Activated CD8-positive, alpha-beta memory T cell treated with anti-CD3 and anti-CD28 coated beads for 1 hour (primary cell): ENCODE results near the gene FAM135A.
A peak's percentile ranks its signal among the peaks of the same experiment; 100 is the strongest.
"Not testable (repeated sequence)": the region's sequence is repeated elsewhere in the genome, so short reads cannot be mapped to it uniquely, and the experiment has no call there.

Experiments used
- DNase-seq, 2 donors: peaks; one replicate each; pipeline ENCODE4 v3.0.0-alpha.2; 2020; ENCODE audit warnings: low read depth in 1 of 2; ENCODE audit errors: extremely low read depth in 1 of 2

The FAM135A gene

DNA sequence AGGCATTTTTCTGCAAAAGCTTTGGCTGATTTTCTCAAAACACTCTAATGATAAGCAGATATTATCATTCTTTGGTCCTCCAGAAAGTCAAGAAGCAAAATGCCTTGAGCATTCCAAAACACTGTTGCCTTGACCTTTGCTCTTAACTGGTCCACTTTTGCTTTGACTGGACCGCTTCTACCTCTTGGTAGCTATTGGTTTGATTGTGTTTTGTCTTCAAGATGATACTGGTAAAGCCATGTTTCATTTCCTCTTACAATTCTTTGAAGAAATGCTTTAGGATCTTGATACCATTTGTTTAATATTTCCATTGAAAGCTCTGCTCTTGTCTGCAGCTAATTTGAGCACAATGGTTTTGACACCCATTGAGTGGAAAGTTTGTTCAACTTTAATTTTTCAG lies 117.8 kb downstream of the FAM135A start:
- no peak for DNase-seq

DNA sequence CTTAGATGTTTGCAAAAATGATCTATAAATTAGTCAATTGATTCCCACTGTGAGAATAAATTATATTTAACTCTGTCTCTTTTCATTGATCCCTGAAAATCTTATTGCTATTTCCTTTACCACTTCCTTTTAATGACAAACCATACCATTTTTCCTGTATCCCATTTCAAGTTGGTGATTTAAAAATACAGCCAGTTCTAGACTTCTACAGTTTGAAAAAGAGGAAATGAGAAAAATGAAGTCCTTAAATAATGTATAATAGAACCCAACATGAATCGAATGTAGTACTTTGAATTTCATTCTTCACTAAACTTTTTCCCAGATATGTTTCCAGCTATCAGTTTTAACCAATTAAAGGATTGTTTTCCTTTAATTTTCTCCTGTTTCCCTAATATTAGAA lies 124.0 kb downstream of the FAM135A start:
- no peak for DNase-seq

DNA sequence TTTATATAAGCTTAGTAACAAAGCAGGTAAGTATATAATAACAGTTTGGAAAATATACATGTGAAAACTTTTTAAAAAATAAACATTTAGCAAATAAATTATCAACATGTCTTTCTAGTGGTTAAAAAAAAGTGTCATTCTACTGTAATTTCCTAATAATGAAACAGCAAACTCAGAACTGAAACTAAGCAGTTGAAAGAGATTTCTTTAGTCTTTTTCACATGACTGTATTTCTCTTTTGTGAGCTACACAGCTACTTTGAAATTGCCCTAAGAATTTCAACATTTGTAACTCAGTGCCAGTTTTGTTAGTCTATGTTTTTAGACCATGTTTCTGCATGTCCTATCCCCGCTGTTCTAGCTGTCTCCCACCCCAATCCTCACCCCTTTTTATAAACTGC lies 125.1 kb downstream of the FAM135A start:
- DNase-seq: no peak

DNA sequence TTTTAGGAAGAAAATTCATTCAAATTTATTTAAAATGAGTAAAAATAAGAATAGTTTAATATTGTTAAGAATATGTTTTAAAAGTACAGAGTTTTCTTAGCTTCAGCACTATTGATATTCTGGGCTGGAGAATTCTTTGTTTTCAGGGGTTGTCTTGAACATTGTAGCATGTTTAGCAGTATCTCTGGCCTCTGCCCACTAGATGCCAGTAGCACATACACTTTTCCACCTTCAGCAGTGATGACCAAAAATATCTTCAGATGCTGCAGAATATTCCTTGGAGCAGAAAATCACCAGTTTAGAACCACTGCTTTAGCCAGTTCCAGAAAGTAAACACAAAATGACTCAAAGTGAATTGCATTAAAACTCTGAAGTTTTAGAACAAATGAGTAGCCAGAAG lies 134.0 kb downstream of the FAM135A start:
- no peak for DNase-seq

DNA sequence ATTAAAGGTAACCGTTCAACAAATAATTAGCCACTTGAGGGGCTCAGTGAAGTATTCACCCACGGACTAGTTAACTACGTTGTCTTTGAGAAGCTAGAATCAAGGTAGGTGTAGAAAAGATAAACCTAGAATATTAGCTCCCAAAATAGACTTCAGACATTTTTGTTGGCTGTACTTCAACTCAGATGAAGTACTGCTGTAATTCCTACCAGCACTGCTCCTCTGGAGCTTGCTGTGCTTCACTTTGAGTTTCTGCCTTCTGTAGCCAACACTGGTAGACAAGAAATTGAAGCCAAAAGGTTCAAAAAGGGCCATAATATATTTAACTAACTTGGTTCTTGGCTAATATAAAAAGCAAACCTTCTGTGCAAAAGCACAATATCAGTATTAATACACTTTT lies 134.6 kb downstream of the FAM135A start:
- no peak for DNase-seq

DNA sequence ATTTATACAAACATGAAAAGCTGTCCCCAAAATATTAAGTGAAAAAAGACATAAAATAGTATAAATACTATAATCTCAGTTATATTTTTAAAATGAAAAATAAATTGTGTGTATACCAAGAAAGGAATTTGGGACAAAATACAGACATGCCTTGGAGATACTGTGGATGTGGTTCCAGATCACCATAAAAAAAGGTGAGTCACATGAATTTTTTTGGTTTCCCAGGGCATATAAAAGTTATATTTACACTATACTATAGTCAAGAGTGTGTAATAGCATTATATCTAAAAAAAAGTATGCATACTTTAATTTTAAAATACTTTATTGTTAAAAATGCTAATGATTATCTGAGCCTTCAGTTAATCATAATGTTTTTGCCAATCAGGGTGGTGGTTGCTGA lies 136.0 kb downstream of the FAM135A start:
- DNase-seq: no peak

DNA sequence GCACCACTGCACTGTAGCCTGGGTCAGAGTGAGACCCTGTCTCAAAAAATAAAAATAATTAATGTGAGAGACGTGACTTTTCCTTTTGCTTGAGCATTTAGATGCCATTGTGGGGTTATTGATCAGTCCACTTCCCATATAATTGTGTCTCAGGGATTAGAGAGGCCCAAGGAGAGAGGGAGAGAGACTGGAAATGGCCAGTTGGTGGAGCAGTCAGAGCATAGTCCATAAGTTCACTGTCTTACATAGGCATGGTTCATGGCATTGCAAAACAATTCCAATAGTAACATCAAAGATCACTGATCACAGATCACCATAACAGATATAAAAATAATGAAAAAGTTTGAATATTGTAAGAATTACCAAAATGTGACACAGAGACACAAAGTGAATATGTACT lies 138.3 kb downstream of the FAM135A start:
- DNase-seq: no peak

DNA sequence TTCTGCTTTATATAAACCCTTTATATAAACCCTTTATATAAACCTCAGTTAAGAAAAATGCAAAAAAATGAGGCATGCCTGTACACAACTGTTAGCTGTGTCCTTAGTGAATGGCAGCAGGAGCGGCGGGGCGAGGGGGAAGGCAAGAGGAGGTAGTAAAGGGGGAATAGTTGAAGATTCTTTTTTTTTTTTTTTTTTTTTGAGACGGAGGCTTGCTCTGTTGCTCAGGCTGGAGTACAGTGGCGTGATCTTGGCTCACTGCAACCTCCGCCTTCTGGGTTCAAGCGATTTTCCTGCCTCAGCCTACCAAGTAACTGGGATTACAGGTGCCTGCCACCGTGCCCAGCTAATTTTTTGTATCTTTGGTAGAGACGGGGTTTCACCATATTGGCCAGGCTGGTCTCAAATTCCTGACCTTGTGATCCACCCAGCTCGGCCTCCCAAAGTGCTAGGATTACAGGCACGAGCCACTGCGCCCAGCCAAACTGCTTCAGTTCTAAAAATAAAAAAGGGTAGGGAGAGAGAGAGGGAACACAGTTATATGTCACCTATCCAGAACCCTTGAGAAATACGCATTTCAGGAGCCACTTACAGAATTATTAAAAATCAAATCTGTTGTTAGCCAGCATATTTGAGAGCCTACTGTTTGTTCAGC lies 139.1 kb downstream of the FAM135A start:
- DNase-seq: not testable (repeated sequence)

DNA sequence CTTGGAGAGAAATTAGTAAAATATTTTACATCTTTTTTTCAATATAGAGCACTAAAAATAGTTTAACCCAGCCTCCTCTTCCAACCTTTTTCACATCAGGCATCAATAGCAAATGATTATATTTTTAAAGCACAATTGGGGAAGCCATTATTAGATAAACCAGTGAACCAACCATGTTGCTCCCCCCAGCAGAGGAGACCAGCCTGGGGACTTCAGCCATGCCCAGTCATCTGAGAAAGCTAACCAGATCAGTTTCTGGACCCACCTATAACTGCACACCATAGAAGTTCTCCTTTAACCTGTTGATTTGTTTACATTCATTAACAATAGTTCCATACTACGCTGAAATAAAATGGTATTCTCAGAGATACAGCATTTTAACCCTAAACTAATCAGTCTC lies 139.7 kb downstream of the FAM135A start:
- no peak for DNase-seq

DNA sequence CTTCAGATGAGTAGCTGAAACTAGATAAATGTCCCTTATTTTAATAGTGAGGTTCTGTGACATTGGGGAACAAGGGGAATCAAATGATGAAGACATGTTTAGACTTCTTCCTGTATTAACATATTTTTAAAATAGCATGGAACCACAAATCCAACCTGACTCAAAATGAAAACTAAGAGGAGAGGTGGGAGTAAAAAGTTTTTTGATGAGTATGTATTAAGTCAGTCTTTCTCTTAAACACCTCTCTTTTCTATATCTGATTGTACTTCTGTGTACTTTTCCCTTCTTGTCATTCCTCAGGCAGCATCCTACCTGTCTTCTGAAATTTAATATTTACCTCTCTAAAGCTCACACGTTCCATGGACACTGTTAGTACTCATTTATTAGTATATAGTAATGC lies 144.7 kb downstream of the FAM135A start:
- DNase-seq: no peak

DNA sequence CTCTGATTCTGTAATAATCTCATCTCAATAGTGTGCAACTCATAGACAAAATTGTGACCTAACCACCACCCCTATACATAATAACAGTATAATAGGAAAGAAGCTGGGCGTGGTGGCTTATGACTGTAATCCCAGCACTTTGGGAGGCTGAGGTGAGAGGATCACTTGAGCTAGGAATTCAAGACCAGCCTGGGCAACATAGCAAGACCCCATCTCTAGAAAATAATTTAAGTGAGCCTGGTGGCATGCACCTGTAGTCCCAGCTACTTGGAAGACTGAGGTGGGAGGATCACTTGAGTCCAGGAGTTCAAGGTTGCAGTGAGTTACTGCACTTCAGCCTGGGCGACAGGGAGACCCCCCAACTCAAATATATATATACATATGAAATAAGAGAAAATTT lies 149.1 kb downstream of the FAM135A start:
- not testable (repeated sequence) for DNase-seq

DNA sequence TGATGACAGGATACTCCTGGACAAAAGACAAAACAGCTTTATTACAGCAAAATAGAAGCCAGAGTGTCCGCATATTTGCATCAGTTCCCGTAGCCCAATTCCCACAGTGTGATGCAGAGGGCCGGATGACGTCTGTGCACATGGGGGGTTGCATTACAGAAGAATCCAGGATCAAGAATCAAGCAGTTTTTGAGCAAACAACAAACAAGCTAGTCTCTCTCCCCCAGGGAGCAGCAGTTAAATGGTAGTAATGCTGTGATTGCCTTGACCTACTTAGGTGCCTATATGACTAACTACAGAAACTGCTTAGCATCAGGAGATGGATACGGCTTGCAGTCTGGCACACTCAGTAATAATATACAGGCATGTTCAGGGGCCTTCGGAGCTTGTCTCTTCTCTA lies 150.2 kb downstream of the FAM135A start:
- no peak for DNase-seq

DNA sequence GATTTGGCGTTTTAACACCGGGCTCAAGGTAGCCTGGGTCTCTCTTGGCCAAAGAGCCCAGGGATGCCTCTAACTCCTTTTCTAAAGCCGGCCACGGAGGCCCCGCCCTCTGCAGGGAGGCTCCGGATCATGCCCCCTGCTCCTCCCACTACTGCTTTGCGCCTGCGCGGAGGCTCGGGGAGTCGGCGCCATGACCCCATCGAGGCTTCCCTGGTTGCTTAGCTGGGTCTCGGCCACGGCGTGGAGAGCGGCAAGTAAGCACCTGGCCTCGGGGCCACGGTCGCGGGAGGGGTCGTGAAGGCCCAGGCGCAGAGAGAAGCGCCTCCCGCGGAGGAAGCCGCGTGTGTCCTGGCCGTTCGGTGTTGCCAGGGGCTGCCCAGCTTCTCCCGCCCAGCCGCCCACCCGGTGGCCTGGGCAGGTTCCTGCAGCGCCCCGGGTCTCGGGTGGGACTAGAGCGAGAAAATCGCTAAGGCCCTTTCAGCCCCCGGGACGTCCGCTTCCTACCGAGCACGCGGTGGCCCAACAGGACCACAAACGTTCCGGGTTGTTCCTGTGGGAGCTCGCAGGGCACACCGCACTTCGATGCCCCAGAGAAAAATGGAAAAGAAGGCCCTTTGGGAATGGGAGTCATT lies 153.6 kb downstream of the FAM135A start, which contains the start of gene SDHAF4:
Gene SDHAF4 (plus strand): TSS at position 180 of the 632 bp plus-strand sequence. CDS start 11 bp downstream, at position 191.
- DNase-seq: peak; percentile 84 to 94

DNA sequence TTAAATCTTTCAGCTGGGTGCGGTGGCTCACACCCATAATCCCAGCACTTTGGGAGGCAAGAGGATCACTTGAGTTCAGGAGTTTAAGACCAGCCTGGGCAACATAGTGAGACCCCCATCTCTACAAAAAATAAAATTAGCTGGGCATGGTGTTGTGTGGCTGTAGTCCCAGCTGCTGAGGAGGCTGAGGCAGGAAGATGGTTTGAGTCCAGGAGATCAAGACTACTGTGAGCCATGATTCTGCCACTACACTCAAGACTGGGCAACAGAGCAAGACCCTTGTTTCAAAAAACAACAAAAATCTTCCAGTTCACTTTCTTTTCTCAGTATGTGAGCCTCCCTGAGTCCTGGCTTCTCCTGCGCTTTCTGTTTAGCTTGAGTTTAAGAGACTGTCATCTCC lies 161.3 kb downstream of the FAM135A start:
- DNase-seq: no peak

DNA sequence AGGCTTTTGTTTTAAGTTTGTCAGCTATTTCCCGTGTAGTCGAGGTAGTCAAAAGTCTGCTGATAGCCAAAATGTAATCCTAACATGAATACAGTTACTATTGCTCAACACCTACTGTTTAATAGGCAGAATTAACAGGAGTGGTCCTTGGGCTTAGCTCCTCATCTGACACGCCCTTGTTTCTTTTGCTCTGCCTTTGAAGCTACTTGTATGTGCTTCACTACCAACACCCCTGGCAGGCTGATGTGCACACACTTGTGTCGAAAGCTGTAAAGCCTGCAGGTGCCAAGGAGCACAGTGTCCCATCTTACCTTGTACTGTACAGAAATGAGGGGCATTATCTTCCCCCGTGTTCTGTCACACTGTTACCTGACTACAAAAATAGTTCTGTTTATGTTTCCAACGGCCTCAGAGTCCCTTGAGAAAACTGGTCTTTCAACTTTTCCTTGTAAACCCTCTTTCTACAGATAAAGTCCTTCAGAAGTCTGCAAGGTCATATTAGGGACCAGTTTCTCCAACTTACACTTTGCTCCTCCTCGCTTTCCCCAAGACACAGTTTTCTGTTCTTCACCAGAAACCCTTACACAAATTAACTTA lies 162.7 kb downstream of the FAM135A start:
- DNase-seq: no peak

DNA sequence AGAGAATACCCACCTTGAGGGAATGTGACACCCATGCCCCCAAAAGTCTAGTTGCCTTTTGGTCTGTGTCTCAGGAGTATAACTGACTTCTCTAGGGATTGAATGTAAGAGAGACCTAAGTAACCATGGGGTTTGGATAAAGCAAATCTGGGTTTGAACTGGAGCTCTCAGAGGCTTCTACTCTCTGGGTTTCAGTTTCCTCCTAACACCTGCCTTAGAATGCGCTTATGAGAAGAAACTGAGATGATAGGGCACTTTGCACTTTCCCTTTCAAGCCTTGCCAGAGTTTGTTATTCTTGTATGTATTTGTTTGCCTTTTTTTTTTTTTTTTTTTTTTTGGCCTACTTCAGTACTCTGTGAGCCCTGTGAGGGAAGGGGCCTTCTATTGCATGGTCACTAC lies 172.8 kb downstream of the FAM135A start:
- DNase-seq: no peak

DNA sequence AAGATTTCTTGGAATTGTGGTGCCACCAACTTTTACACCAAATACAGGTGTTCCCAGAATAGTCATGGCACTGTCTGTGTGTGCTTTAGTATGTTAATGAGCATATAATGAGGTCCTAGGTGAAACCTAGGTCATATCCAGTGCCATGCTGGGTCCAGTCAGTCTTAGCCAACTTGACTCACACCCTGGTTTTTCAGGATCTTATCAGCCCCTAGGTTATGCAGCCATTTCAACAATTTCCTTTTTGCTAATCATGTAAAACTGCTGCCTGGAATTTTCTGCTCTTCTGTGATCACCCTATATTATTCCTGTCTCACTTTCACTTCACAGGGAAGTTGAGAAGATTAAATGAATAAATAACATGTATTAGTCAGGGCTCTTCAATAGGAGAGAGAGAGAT lies 177.1 kb downstream of the FAM135A start:
- DNase-seq: no peak

DNA sequence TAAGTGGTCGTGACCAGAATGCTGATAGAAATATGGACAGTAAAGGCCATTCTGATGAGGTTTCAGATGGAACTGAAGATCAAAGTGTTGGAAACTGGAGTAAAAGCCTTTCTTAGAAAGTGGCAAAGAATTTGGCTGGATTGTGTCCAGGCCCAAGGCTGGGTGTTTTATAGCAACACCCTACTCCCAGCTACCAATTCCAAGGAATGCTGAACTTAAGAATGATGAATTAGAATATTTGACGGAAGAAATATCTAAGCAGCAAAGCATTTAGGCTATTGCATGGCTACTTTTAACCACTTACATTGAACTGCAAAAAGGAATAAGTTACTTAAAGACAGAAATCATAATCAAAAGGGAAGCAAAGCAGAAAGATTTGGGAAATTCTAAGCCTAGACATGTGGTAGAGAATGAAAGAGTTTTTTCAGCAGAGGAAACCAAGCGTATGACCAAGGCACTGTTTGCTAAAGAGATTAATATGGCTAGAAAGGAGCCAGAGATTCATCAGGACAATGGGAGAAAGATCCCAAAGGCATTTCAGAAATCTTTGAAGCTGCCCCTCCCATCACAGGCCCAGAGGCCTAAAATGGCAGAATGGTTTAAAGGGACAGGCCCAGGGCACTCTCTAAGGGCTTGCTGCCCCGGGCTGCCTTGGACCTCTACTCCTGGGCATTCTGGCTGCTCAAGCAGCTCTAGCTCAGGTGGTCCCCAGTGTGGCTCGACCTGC lies 179.2 kb downstream of the FAM135A start:
- DNase-seq: no peak

DNA sequence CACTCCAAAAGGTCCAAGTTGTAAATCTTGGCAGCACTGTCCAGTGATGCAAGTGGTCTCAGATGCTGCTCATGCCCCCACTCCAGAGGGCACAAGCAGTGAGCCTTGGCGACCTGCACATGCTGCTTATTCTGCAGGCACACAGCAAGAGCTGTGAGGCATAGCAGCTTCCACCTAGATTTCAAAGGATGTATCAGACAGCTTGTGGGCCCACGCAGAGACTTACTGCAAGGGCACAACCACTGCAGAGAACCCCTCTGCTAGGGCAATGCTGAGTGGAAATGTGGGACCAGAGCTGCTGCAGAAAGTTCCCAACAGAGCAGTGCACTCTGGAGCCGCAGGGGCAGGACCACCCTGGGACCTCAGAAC lies 179.8 kb downstream of the FAM135A start:
- DNase-seq: no peak

DNA sequence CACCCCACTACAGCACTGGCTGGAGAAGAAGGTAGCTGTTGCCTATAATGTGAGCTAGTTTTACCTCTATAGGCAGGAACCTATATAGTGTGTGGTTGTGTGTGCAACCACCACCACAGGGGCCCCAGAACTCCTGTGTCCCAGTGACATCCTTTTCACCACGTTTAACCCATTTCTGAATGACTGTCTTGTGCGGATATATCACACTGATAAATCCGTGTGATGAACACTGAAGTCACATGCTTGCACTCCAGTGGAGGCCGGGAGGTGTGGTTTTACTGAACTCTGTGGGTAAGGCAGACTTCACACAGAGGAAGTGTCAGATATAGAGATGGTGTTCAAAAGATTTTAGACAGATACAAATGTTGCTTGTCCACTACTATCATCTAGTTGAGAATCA lies 185.9 kb downstream of the FAM135A start:
- DNase-seq: no peak

DNA sequence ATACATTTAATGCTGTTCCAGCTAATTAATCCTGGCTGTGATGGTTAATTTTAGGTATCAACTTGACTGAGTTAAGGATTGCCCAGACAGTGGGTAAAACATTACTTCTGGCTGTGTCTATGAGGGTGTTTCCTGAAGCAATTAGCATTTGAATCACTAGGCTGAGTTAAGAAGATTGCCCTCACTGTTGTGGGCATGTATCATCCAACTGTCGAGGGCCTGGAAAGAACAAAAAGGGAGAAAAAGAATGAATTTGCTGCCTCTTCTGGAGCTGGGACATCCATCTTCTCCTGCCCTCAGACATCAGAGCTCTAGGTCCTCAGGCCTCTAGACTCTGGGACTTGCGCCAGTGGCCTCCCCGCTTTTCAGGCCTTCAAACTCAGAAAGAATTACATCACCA lies 187.7 kb downstream of the FAM135A start:
- DNase-seq: no peak

DNA sequence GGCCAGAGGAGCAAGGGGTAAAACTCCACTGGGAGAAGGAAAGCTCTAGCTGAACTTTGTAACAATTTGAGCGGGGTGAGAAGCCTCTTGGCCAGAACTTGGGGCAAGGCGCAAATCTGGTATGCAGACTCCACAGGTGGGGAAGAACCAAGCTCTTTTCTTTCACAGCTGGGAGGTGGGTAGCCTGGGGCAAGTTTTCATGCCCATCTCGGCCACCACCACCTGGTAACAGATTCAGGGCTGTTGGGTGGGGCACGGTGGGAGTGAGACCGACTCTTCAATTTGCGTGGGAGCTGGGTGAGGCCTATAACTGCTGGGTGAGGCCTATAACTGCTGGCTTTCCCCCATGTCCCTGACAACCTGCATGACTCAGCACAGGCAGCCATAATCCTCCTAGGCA lies 190.9 kb downstream of the FAM135A start:
- DNase-seq: no peak
